Measurements from ENCODE around the gene GRIN2A. TPM values are rescaled to one million over a fixed set of nuclear protein-coding genes. Genes with fewer than 3 reads are reported as not detected.

The GRIN2A gene
- polyA plus RNA-seq, 1 donor (not counting 4 experiments of a cell fraction or from before 2014, with no cell fraction given): 0.01 TPM

DNA sequence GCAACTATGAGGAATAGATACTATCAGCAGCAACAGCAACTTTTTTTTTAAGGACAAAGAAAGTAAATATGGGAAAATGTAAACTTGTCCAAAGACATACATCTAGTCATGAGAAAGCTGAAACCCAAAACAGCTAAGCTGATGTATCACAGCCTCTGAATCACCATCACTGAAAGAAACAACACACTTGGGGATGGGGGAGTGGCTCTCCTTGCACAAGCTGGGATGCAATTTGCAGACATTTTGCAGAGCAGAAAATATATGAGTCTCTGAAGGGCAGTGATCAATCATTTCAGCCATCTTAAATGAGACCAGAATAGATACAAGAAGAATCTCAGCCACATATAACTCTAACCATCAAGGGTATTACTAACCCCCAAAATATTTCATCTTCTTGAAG lies 79.1 kb downstream of the GRIN2A start:
- Histone ChIP-seq H3K4me1 (ENCODE audit: control insufficient read depth, extremely low read depth, insufficient read depth, low read length) (no peaks in the 10 kb centered on the region), H3K4me2 (ENCODE audit: control insufficient read depth, extremely low read depth, insufficient read depth, low read depth, low read length) (no peak overlapping the region), H3K27ac (ENCODE audit: control insufficient read depth, insufficient read depth, low read length) (no peak overlapping the region), H2AFZ (ENCODE audit: control insufficient read depth, low read length) (no peak overlapping the region), H3K4me3 (ENCODE audit: control insufficient read depth in 2 of 3, extremely low read depth in 1 of 3, insufficient read depth in 2 of 3, low read depth in 1 of 3, low read length in 3 of 3) (no peak overlapping the region), H3K9me1 (ENCODE audit: control insufficient read depth, extremely low read depth, insufficient read depth, low read length) (no peaks in the 10 kb centered on the region), H3K27me3 (ENCODE audit: control insufficient read depth, extremely low read depth, insufficient read depth, low read length) (no peaks in the 10 kb centered on the region), H4K20me1 (ENCODE audit: control insufficient read depth, extremely low read depth, insufficient read depth, low read length) (no peaks in the 10 kb centered on the region), H3K9ac (ENCODE audit: control insufficient read depth, extremely low read depth, insufficient read depth, low read length) (no peak overlapping the region), H3K36me3 (ENCODE audit: control insufficient read depth in 2 of 2, extremely low read depth in 1 of 2, insufficient read depth in 2 of 2, low read length in 2 of 2) (no peaks in the 10 kb centered on the region), H3K79me2 (ENCODE audit: control insufficient read depth, insufficient read depth, low read length) (no peaks in the 10 kb centered on the region), H3K9me3 (ENCODE audit: control insufficient read depth, low read depth, low read length) (no peaks in the 10 kb centered on the region)
- dilution Hi-C loops (cut with MboI; ENCODE audit: extremely low pct_ligation_motif_present, low sequenced_read_pairs): no loop called here
- DNase-seq (ENCODE audit: low read depth, low spot score) (no peak), FAIRE-seq (no peak)
- TF ChIP-seq CTCF (optimal IDR thresholded peaks at IDR 0.05 in 1 of 3, IDR thresholded peaks at IDR 0.05 in 1 of 3, conservative IDR thresholded peaks at IDR 0.05 in 1 of 3; ENCODE audit: extremely low read depth in 1 of 3, insufficient read depth in 2 of 3, low read length in 3 of 3) (no peak), EZH2 (IDR thresholded peaks at IDR 0.05; ENCODE audit: low read length) (no peak)

DNA sequence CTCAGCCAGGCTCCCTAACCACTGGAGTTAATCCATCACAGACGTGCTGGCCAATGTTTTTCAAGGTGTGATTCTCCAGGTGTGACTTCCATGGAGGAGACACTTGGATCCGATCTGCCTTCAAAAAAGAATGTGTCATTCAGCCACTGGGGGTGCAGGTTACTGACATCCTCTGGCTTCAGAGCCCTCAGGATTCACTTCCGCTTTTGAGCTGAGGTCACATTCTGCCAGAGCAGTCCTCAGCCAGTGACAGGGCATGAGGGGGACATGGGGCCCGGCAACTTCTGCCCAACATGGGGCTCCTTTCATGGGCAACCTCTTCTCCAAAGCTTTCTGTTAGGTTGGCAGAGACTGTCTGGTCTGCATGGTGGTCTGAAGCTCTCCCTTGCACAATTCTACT lies 81.4 kb downstream of the GRIN2A start:
- no peaks in the 10 kb centered on the region for H3K4me1 ChIP-seq (ENCODE audit: control insufficient read depth, extremely low read depth, insufficient read depth, low read length)
- no peak overlapping the region for H3K9ac ChIP-seq (ENCODE audit: control insufficient read depth, extremely low read depth, insufficient read depth, low read length)
- H3K27me3 ChIP-seq (ENCODE audit: control insufficient read depth, extremely low read depth, insufficient read depth, low read length): no peaks in the 10 kb centered on the region
- no peaks in the 10 kb centered on the region for H3K36me3 ChIP-seq (ENCODE audit: control insufficient read depth in 2 of 2, extremely low read depth in 1 of 2, insufficient read depth in 2 of 2, low read length in 2 of 2)
- H2AFZ ChIP-seq (ENCODE audit: control insufficient read depth, low read length): no peak overlapping the region
- no peaks in the 10 kb centered on the region for H4K20me1 ChIP-seq (ENCODE audit: control insufficient read depth, extremely low read depth, insufficient read depth, low read length)
- no peaks in the 10 kb centered on the region for H3K79me2 ChIP-seq (ENCODE audit: control insufficient read depth, insufficient read depth, low read length)
- H3K4me3 ChIP-seq (ENCODE audit: control insufficient read depth in 2 of 3, extremely low read depth in 1 of 3, insufficient read depth in 2 of 3, low read depth in 1 of 3, low read length in 3 of 3): no peak overlapping the region
- H3K27ac ChIP-seq (ENCODE audit: control insufficient read depth, insufficient read depth, low read length): no peak overlapping the region
- no peak for DNase-seq (ENCODE audit: low read depth, low spot score)
- H3K4me2 ChIP-seq (ENCODE audit: control insufficient read depth, extremely low read depth, insufficient read depth, low read depth, low read length): no peak overlapping the region
- H3K9me3 ChIP-seq (ENCODE audit: control insufficient read depth, low read depth, low read length): no peaks in the 10 kb centered on the region
- dilution Hi-C loops (cut with MboI; ENCODE audit: extremely low pct_ligation_motif_present, low sequenced_read_pairs): no loop called here
- no peak for FAIRE-seq
- no peaks in the 10 kb centered on the region for H3K9me1 ChIP-seq (ENCODE audit: control insufficient read depth, extremely low read depth, insufficient read depth, low read length)
- TF ChIP-seq CTCF (optimal IDR thresholded peaks at IDR 0.05 in 1 of 3, IDR thresholded peaks at IDR 0.05 in 1 of 3, conservative IDR thresholded peaks at IDR 0.05 in 1 of 3; ENCODE audit: extremely low read depth in 1 of 3, insufficient read depth in 2 of 3, low read length in 3 of 3): no peak
- no peak for TF ChIP-seq EZH2 (IDR thresholded peaks at IDR 0.05; ENCODE audit: low read length)

All from keratinocyte (primary cell).